Measurements from ENCODE around the gene TMPRSS6.

TMPRSS6 gene

GRCh38 chr22:37129866-37130441, 20.4 kb upstream of the TMPRSS6 start:
- H3K27ac ChIP-seq: no peak overlapping the region
- TF ChIP-seq CTCF (conservative IDR thresholded peaks at IDR 0.05): no peak

GRCh38 chr22:37128555-37129281, 19.2 kb upstream of the TMPRSS6 start:
- TF ChIP-seq CTCF (conservative IDR thresholded peaks at IDR 0.05): no peak

GRCh38 chr22:37127350-37127878, 17.9 kb upstream of the TMPRSS6 start:
- TF ChIP-seq CTCF (conservative IDR thresholded peaks at IDR 0.05): no peak
- no peak overlapping the region for H3K27ac ChIP-seq

More at GRCh38 chr22:37128555-37129281, 19.2 kb upstream of the TMPRSS6 start:
- no peak overlapping the region for H3K27ac ChIP-seq

GRCh38 chr22:37126882-37127281, 17.4 kb upstream of the TMPRSS6 start:
- TF ChIP-seq CTCF (conservative IDR thresholded peaks at IDR 0.05): peak; percentile 31; the same call in 1 of the 2 replicates
- H3K27ac ChIP-seq: no peak overlapping the region

GRCh38 chr22:37126383-37126782, 16.9 kb upstream of the TMPRSS6 start:
- TF ChIP-seq CTCF (conservative IDR thresholded peaks at IDR 0.05): no peak

GRCh38 chr22:37123649-37124048, 14.1 kb upstream of the TMPRSS6 start:
- H3K27ac ChIP-seq: no peak overlapping the region
- no peak for TF ChIP-seq CTCF (conservative IDR thresholded peaks at IDR 0.05)

More at GRCh38 chr22:37126383-37126782, 16.9 kb upstream of the TMPRSS6 start:
- no peak overlapping the region for H3K27ac ChIP-seq

- no peak overlapping the region for H3K27ac ChIP-seq
- no peak for TF ChIP-seq CTCF (conservative IDR thresholded peaks at IDR 0.05)
Measured at GRCh38 chr22:37122598-37123180, 13.2 kb upstream of the TMPRSS6 start.
